ENCODE results near the gene NCKAP5.

NCKAP5 gene

DNA sequence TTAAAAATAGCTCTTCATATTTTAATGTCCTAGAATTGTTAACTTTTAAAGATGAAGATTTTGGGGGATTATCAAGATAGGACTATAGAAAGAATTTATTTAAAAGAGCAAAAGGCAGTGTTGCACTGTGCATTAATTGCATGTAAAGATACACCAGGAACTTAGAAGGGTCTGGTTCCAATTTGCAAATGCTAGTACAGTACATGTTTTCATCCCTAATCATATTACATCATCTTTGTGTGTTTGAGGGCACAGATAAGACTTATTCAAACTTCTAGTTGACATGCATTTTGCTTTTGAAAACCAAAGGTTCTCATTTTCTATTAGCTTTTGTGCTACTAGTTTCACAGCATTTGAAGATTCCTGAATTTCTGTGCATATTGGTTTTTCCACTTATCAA, 666.6 kb downstream of the NCKAP5 start:
- CTCF ChIA-PET, result no interaction called here
- POLR2A ChIA-PET, result no interaction called here
- TF ChIP-seq, protein P1, sequence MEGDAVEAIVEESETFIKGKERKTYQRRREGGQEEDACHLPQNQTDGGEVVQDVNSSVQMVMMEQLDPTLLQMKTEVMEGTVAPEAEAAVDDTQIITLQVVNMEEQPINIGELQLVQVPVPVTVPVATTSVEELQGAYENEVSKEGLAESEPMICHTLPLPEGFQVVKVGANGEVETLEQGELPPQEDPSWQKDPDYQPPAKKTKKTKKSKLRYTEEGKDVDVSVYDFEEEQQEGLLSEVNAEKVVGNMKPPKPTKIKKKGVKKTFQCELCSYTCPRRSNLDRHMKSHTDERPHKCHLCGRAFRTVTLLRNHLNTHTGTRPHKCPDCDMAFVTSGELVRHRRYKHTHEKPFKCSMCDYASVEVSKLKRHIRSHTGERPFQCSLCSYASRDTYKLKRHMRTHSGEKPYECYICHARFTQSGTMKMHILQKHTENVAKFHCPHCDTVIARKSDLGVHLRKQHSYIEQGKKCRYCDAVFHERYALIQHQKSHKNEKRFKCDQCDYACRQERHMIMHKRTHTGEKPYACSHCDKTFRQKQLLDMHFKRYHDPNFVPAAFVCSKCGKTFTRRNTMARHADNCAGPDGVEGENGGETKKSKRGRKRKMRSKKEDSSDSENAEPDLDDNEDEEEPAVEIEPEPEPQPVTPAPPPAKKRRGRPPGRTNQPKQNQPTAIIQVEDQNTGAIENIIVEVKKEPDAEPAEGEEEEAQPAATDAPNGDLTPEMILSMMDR (IDR thresholded peaks at IDR 0.05; ENCODE audit: control extremely low read depth, extremely low read depth, low read depth, missing control alignments), result no peak
- no peak for DNase-seq (ENCODE audit: extremely low spot score)

GRCh38 chr2:132897111-132897510, 671.2 kb downstream of the NCKAP5 start:
- POLR2A ChIA-PET, result no interaction called here
- CTCF ChIA-PET, result no interaction called here
- TF ChIP-seq, protein P1 (IDR thresholded peaks at IDR 0.05; ENCODE audit: control extremely low read depth, extremely low read depth, low read depth, missing control alignments), result no peak
- DNase-seq (ENCODE audit: extremely low spot score), result no peak

- TF ChIP-seq, protein P1 (IDR thresholded peaks at IDR 0.05; ENCODE audit: control extremely low read depth, extremely low read depth, low read depth, missing control alignments), result no peak
- ChIA-PET CTCF (no interaction called here), POLR2A (no interaction called here)
- no peak for DNase-seq (ENCODE audit: extremely low spot score)
These were observed 672.2 kb downstream of the NCKAP5 start for GRCh38 chr2:132896073-132896472.

GRCh38 chr2:132891498-132891897, 676.8 kb downstream of the NCKAP5 start:
- POLR2A ChIA-PET, result no interaction called here
- CTCF ChIA-PET, result interaction anchor here (1.3 kb wide), 1 partner anchor 19 kb away, joined by 4 read pairs; no protein-coding TSS in a partner anchor
- DNase-seq (ENCODE audit: extremely low spot score), result no peak
- TF ChIP-seq, protein P1 (IDR thresholded peaks at IDR 0.05; ENCODE audit: control extremely low read depth, extremely low read depth, low read depth, missing control alignments), result no peak

GRCh38 chr2:132886574-132886973, 681.7 kb downstream of the NCKAP5 start:
- POLR2A ChIA-PET, result no interaction called here
- no peak for DNase-seq (ENCODE audit: extremely low spot score)
- CTCF ChIA-PET, result no interaction called here
- TF ChIP-seq, protein P1 (IDR thresholded peaks at IDR 0.05; ENCODE audit: control extremely low read depth, extremely low read depth, low read depth, missing control alignments), result no peak

GRCh38 chr2:132884705-132885104, 683.6 kb downstream of the NCKAP5 start:
- POLR2A ChIA-PET, result no interaction called here
- no peak for DNase-seq (ENCODE audit: extremely low spot score)

More at GRCh38 chr2:132884705-132885104, 683.6 kb downstream of the NCKAP5 start:
- CTCF ChIA-PET, result no interaction called here
- TF ChIP-seq, protein P1 (IDR thresholded peaks at IDR 0.05; ENCODE audit: control extremely low read depth, extremely low read depth, low read depth, missing control alignments), result no peak
